ENCODE measurements around the gene MFSD6.
"Not testable (repeated sequence)": the region's sequence is repeated elsewhere in the genome, so short reads cannot be mapped to it uniquely, and the experiment has no call there.

MFSD6 gene

DNA sequence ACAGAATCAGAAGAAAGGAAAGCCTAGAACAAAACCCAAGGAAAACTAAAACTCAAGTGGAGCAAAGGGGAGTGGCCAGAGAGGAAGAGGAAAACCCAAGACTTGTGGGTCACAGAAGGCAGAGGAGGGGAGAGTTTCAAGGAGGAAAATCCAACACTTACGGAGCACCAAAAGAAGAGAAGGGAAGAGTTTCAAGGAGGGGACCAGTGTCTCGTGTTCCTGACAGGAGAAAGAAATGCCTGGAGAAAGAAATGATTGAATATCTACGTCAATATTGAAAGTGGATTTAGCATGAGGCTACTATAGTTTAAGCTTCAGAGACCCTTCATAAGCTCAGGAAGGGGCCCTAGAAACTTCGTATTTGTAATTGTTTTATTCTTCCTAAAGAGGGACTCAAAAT is 1.4 kb upstream of the MFSD6 start:
- DNase-seq, result no peak

DNA sequence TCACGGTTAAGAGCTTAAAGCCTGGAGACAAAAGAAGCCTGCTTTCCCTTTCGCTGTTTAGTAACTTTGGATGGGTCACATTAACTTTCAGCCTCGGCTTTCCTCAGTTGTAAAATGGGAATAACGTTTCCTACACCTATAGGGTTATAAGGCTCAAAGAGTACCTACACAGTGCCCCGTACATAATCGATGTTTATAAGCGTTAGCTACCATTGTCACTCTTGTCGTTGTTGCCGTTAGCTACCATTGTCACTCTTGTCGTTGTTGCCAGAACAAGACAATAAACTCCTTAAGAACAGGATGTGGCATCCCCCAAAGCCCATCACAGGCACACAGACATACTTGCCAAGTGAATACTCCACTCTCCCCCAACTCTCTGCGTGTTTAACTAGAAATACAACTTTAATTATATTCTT is 901 bp upstream of the MFSD6 start:
- no peak for DNase-seq

DNA sequence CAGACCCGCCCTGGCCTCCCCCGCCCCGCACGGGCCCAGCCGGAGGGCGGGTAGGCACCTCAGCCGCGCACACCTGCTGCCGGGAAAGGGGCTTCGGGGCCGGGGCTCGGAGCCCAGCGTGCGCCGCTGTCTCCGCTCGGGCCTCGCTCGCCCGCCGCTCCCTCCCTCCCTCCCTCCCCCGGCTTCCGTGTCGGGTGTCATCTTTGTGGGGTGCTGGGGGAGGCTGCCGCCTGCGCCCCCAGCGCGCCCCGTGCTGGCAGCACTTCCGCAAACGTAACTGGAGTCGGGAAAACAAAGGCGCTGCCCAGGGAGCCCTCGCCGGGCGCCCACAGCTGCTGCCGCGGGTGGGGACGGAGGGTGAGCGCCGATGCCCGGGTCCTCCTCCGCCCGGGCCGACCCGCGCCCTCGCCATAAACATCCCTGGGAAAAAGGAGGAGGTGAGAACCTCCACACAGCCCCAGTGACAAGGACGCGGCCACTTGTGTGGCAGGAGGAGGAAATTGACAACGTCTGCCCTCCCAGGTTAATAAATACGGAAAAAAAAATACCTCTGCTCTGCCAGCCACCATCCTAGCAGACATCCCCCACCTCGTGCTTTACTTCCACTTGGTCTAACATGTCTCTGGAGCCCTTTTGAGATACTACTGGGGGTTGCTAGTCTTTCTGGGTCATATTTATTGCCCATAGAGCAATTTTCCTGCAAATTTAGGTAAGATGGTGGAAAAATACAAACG is 550 bp downstream of the MFSD6 start:
- peak; percentile 53 for DNase-seq

DNA sequence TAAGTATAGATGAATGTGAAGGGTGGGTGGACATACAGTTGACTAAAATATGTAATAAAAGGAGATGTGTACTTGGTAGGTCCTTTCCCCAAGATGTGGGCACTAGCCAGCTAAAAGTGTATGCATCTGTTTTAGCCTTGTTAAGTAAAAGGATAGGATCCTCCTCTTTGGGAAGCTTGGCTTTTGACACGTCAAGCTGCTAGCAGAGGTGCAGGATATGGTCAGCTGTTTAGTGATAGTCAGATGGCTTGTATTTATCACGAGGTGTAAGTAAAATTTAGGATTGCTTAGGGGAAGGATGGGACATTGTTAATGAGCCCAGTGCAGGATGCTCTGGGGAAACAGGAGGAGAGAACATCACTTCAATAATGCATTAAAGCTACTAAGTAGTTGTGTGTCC is 1.5 kb downstream of the MFSD6 start:
- no peak for DNase-seq

DNA sequence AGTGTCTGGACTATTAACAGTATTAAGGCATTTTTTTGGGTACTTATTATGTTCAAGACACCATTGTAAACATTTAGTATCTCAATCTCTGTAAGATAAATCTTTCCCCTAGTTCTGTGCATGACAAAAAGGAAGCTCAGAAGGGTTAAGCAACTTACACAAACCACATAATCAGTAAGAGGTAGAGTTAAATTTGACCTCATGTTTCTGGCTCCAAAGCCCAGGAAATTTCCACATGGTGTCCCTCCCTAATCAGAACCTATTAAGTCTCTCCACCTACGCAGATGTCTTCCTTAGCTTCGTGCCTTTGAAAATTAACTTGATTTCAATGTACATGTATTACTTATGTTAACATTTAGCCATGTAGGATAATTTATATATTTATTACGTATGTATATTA is 2.0 kb downstream of the MFSD6 start:
- DNase-seq, result no peak

DNA sequence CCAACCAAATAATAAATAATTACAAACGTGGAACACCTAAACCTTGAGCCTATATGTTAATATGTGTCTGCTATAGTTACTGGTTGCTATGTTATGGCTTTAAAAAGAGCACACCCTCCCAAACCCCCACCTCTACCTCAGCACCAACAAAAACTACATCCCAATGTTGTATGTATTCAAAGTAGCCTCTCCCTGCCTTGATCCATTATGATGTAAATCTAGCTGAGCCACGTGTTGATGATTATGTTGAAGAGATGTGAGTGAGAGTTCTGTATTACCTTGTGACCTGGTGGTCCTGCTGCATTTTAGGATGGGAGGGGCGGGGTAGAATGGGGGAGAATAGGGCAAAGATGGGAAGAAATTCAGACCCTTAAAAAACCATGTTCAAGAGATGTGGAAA is 4.8 kb downstream of the MFSD6 start:
- no peak for DNase-seq

DNA sequence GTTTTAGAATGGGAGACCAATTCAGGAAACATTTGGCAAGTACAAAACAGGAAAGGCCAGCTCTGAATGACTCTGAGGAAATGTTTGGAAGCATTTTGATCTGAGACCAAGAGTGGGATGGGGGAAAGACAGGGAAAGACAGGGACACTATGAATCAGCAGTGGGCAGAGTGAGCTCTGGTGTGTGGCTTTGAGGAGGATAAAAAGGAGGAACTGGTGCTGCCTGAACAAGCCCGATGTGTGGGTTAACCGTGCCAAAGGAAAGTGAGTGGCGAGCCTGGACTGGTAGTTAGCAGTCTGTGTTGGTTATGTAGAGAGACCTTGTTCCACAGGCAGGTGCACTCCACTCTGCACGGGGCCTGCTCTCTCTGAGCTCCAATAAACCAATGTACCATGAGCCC is 5.3 kb downstream of the MFSD6 start:
- DNase-seq, result no peak

DNA sequence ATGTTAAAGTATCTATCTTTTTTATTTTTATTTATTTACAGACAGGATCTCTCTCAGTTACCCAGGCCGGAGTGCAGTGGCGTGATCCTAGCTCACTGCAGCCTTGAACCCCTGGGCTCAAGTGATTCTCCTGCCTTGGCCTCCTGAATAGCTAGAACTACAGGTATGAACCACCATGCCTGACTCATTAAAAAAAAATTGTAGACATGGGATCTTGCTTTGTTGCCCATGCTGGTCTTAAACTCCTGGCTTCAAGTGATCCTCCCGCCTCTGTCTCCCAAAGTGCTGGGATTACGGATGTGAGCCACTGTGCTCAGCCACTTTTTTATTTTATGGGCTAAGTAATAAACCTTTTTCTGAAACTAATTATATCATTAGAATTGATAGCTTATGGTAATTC is 7.1 kb downstream of the MFSD6 start:
- DNase-seq, result no peak

DNA sequence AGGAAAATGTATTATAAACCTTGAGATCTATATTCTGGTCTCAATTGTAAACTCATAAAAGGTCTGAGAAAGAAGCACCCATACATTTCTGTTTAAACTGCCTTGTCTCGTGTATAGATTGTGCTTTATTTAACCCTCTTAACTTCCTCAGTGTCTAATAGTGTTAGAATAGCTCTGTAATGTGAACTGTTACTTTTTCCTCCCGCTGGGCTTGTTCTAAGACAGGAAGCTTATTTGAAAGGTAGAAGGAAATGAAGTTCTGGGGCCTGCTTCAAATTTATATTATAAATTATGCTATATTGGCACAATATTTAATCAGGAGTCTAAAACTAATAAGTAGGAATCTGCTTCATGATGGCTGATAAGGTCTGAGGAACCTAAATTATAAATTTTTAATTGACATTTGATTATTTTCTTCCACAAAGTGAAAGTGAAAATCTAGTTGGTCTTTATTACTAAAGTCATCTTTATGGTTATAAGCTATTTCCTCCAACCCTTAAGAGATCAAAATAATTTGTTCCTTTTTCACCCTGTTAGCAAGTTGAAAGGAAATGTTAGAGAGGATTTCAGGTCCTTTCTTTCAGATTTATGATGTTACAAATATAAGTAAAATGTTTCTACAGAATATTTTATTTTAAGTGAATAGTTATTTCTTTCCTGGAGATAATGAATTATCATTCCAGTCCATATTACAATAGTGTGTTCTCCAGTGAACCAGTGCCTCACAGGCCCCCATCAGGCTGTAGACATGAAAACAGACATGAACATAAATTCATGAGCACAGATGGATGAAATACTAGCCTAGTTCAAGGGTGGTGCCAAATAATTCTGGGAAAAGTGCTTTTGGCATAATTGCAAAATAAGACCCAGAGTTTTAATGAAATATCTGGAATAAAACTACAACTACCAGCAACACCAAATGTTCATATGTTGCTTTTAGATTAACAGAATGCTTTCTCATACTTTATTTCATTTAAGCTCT is 7.9 kb downstream of the MFSD6 start:
- no peak for DNase-seq

DNA sequence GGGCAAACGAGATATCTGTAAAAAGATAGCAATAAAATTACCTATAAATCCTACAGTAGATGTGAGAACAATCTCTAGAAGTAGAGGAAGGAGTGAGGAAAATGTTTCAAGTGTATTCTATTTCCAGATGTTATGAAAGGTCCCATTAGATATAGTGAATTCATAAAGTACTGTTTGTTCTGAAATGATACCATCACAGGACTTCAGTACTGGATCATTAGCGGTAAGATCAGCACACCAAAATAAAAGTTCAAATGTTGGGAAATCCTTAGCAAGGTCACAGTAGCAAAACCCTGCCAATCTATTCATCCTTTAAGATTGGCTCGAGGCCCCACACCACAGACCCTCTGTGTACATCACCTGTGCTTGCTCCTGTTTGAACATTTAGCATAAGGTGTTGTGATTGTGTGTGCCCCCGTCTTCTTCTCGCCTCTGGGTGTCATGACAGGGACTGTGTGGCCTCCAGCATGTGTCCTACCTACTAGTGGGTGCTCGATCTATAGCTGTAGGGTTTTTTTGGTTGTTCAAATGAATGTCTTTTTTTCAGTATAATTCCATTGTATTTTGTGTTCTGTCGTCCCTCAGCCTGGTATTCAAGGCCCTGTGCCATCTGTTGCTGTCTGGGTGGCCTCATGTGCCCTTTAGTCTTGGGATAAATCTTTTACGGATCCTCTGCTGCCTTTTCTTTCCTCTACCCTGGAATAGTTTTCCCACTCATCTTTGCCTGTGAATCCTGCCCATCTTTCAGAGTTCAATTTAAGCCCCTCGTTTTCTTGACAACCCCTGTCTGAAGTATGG is 9.1 kb downstream of the MFSD6 start:
- DNase-seq, result no peak

DNA sequence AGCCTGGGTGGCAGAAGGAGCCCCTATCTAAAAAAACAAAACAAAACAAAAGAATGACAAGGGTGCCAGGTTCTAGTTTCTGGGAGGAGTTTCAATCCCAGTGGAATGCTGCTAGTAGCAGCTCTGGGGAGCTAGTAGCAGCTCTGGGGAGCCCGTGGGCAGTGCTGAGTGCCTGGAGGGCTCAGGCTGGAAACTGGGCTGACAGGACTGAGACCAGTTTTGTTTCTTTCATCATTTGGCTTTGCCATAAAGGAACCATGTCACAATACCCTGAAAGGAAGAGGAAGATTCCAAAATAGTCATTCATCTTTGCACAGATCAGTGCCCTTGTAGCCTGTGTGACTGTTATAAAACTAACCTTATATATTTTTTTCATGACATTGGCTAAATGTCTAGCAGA is 10.6 kb downstream of the MFSD6 start:
- no peak for DNase-seq

DNA sequence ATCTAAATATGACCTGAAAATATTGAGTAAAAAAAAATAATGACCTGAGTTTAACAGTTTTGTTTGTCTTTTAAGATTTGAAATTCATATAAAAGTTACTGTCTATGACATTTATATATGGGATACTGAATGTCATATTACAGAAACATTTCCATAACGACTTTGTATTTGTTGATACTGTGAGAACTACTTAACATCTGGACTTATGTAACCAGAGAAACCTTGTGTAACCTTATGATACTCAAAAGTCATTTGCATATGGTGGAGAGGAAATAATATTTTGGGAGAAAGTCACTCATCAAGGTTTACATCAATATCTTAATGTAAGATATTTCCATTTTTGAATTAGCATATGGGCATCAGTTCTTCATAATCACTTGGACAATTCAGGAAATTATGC is 12.6 kb downstream of the MFSD6 start:
- no peak for DNase-seq

DNA sequence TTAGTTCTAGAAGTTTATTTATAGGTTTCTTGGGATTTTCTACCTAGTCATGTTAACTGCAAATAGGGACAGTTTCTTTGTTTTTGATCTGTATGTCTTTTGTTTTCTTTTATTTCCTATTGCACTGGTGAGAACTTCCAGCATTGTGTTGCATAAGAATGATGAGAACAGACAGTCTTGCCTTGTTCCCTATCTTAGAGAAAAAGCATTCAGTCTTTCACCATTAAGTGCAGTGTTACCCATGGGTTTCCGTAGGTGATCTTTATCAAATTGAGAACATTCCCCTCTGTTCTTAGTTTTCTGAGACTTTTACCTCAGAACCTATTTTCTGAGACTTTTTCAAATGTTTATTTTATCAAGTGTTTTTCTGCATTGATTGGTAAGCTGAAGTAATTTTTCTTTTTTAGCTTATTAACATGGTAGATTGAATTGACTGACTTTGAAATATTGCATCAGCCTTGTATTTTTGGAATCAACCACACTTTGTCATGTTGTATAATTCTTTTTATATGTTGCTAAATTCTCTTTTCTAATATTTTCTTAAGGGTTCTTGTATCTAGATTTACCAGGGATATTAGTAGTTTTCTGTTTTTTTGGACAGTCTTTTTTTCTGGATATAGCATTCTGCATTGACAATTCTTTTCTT is 17.2 kb downstream of the MFSD6 start:
- DNase-seq, result no peak

DNA sequence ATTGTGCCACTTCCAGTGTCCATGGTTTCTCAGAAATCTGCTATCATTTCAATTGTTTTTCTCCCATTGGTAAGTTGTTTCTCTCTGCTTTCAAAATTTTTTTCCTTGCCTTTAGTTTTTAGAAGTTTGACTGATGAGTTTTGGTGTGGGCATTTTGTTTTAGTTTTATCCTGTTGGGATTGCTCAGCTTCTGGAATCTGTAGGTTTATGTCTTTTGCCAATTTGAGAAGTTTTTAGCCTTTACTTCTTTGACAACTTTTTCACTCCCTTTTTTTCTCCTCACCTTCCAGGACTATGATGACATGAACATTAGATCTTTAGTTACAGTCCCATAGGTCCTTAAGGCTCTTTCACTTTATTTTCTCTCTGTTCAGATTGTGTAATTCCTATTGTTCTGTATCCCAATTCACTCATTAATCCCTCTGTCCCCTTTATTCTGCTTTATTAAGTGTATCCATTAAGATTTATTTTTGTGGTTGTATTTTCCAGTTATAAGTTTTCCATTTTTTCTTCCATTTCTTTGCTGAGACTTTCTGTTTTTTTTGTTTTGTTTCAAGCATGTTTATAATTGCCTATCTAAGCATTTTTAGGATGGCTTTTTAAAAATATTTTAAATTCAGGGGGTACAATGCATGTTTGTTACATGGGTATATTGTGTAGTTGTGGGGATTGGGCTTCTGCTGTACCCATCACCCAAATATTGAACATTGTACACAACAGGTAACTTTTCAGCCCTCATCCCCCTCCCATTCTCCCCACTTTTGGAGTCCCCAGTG is 17.9 kb downstream of the MFSD6 start:
- no peak for DNase-seq

DNA sequence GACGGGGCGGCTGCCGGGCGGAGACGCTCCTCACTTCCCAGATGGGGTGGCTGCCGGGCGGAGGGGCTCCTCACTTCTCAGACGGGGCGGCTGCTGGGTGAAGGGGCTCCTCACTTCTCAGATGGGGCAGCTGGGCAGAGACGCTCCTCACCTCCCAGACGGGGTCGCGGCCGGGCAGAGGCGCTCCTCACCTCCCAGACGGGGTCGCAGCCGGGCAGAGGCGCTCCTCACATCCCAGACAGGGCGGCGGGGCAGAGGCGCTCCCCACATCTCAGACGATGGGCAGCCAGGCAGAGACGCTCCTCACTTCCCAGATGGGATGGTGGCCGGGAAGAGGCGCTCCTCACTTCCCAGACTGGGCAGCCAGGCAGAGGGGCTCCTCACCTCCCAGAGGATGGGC is 22.7 kb downstream of the MFSD6 start:
- not testable (repeated sequence) for DNase-seq

DNA sequence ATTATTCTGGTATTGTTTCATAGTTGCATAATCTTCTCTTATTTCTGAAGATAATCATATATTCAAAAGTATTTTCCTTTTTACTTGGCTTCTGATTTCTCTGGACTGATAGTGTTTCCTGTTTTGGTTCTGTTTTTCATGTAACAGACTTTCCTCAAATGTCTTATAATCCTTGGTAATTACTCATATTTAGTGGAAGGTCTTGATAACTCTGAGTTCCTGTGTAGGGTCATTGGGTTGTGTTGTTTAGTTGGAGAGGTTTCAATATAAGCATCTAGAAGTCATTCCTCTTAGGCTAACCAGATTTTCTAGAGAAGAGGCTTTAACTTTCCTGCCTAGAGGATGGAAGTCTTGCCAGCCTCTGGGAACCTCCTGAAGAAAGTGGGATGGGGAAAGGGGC is 23.8 kb downstream of the MFSD6 start:
- DNase-seq, result no peak

DNA sequence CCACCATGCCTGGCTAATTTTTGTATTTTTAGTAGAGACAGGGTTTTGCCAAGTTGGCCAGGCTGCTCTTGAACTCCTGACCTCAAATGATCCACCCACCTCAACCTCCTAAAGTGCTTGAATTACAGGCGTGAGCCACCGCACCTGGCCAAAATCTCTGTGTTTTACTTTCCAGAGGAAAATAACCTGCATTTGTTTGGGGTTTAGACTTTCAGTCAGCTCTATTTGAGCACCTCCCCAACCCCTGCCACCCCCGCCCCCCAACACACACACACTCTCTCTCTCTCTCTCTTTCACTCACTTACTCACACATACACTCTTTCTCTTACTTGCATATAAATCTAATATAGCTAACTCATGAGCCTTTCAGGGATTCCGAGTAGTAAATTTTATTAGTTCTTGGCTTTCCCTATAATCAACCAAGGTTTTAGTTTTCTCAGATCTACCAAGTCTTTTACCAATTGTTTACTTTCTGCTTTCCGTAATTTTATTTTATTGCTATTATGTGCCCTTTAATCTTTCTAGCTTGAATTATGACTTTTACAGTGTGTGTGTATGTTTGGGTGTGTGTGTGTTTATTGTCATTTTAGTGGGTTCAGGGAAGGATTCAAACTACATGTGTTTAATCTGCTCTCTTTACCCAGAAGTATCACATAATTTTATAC is 24.5 kb downstream of the MFSD6 start:
- DNase-seq, result no peak

DNA sequence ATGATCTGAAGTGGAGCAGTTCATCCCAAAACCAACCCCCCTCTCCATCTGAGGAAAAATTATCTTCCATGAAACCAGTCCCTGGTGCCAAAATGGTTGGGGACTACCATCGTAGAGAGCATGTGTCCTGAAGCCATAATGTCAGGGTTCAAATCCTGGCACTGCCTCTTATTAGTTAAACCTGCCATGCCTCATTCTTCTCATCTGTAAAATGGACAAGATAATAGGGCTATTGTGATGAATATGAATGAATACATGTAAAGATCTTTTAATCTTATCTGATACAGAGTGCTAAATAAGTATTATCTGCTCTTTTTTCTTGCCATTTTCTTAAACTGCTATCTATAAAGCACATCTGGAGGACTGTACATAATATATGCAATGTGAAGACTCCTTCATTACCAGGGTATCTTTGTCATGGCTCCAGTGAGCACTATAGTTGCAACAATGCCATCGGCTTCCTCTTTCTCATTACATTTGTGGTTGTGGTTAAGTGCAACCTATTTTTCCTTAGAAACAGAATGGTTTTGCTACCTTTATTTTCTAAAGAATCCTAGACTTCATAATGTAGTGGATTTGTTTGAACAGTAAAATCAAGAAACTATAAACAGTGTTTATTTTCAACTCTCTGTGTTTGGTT is 27.0 kb downstream of the MFSD6 start:
- DNase-seq, result no peak

DNA sequence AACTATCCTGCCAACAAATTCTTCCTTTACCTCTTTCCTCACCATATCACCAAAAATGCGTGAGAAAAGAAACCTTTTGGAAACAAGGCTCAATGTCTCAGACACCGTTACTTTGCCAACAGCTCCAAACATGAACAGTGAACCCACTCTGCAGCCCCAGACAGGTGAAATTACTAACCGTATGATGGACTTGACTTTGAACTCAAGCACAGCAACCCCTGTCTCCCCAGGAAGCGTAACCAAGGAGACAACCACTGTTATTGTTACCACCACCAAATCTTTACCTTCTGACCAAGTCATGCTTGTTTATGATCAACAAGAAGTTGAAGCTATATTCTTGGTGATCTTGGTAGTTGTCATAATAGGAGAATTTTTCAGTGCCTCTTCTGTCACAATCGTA is 28.4 kb downstream of the MFSD6 start:
- no peak for DNase-seq

DNA sequence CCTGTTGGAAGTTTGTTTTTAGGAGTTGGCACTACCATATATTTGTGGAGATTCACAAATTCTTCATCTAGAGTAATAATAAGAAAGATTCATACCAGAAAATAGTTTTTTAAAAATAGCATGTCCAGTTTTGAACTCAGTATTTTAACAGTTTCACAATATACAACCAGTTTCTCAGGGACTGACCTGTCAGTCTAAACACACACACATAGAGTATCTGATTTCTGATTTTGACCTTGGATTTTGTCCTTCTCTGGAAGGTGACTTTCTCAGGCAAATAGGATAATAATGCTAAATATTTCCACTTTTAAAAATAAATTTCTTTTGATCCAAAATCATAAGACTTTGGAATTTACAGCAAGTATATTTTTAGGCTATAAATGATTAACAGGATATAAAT is 32.0 kb downstream of the MFSD6 start:
- DNase-seq, result no peak

DNA sequence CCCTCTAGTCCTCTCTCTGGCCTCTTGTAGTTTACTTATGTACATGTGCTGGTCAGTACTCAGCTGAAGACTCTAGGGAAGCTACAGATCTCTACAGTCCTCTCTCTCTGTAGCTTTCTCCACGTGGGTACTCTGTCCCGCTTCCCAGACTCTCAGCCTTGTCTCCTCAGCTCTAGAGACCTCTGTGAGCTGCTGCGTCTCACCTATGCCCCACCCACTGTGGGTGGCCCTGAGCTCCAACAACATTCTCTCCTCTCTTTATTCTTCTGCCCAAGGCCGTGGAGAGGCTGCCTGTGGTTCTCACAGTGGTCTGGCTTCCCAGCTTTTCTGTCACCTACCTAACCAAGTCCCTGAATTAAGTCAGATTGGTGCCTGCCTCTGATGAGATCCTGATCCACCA is 33.4 kb downstream of the MFSD6 start:
- DNase-seq, result no peak

Data from left hindlimb (tissue), 1 donor.